GM23338 (cell line): ENCODE data around the gene SLC35B4. TPM values are rescaled to one million over a fixed set of nuclear protein-coding genes. Genes with fewer than 3 reads are reported as not detected.

ENCODE experiments used
- ATAC-seq: fragments of 200-7000 bp; cut with Tn5 transposase; 3 replicates; pipeline ENCODE4 v1.9.1; 2020
- DNase-seq: peaks from one replicate; pipeline ENCODE4 v3.0.0-alpha.2; 2015; ENCODE audit warnings: low spot score
- H2AFZ ChIP-seq: fragments of 200-600 bp; sonication (generic); 2 replicates; pipeline ENCODE4 v1.8.0; 2016; ENCODE audit warnings: antibody characterized with exemption, mild to moderate bottlenecking, moderate library complexity
- H3F3A ChIP-seq: fragments of 200-600 bp; sonication (generic); replicated peaks from 2 replicates; pipeline ENCODE4 v1.8.0; 2017; ENCODE audit warnings: antibody characterized with exemption, mixed run types, low read depth
- H3K27ac ChIP-seq: fragments of 200-600 bp; sonication (generic); 2 replicates; pipeline ENCODE4 v1.6.1; 2016; ENCODE audit warnings: low read depth
- H3K27me3 ChIP-seq: fragments of 200-600 bp; sonication (generic); 2 replicates; pipeline ENCODE4 v1.8.0; 2016; ENCODE audit warnings: mild to moderate bottlenecking, mixed run types, moderate library complexity; ENCODE audit not compliant: insufficient read depth
- H3K36me3 ChIP-seq: fragments of 200-600 bp; sonication (generic); 2 replicates; pipeline ENCODE4 v1.8.0; 2016; ENCODE audit warnings: mild to moderate bottlenecking; ENCODE audit not compliant: insufficient read depth
- H3K4me1 ChIP-seq: fragments of 200-600 bp; sonication (generic); 2 replicates; pipeline ENCODE4 v1.8.0; 2016; ENCODE audit warnings: mild to moderate bottlenecking, moderate library complexity; ENCODE audit not compliant: insufficient read depth
- H3K4me2 ChIP-seq: fragments of 200-600 bp; sonication (generic); 2 replicates; pipeline ENCODE4 v1.7.1; 2017; ENCODE audit warnings: mixed run types
- H3K4me3 ChIP-seq: fragments of 200-600 bp; sonication (generic); 2 replicates; pipeline ENCODE4 v1.6.1; 2016; ENCODE audit warnings: mixed run types
- H3K79me2 ChIP-seq: fragments of 200-600 bp; sonication (generic); replicated peaks from 2 replicates; pipeline ENCODE4 v1.8.0; 2017; ENCODE audit warnings: mild to moderate bottlenecking; ENCODE audit not compliant: insufficient read depth
- H3K9me2 ChIP-seq: fragments of 200-600 bp; sonication (generic); 2 replicates; pipeline ENCODE4 v1.8.0; 2017; ENCODE audit not compliant: insufficient read depth
- H4K20me1 ChIP-seq: fragments of 200-600 bp; sonication (generic); replicated peaks from 2 replicates; pipeline ENCODE4 v1.8.0; 2017; ENCODE audit warnings: mild to moderate bottlenecking; ENCODE audit not compliant: insufficient read depth
- H3K27ac Mint-ChIP-seq: 2 replicates; pipeline ENCODE4 v1.8.0; 2020; ENCODE audit warnings: inconsistent platforms, mild to moderate bottlenecking, moderate library complexity, mixed read lengths
- H3K27me3 Mint-ChIP-seq: 3 replicates; pipeline ENCODE4 v1.8.0; 2022; ENCODE audit warnings: low read depth, mild to moderate bottlenecking, moderate library complexity, mixed read lengths, inconsistent platforms; ENCODE audit not compliant: insufficient read depth, poor library complexity
- H3K36me3 Mint-ChIP-seq: 3 replicates; pipeline ENCODE4 v1.8.0; 2021; ENCODE audit warnings: low read depth, mild to moderate bottlenecking, inconsistent platforms, moderate library complexity, mixed read lengths
- H3K4me1 Mint-ChIP-seq: 3 replicates; pipeline ENCODE4 v1.8.0; 2020; ENCODE audit warnings: mild to moderate bottlenecking, inconsistent platforms, mixed read lengths
- H3K4me3 Mint-ChIP-seq: 3 replicates; pipeline ENCODE4 v1.8.0; 2021; ENCODE audit warnings: moderate library complexity, mild to moderate bottlenecking, inconsistent platforms, mixed read lengths
- H3K9me3 Mint-ChIP-seq: 3 replicates; pipeline ENCODE4 v1.8.0; 2020; ENCODE audit warnings: moderate library complexity, mild to moderate bottlenecking, inconsistent platforms, mixed read lengths
- CREB1 ChIP-seq: fragments of 250-450 bp; sonication (Bioruptor Pico); IDR thresholded peaks from 2 replicates; pipeline ENCODE4 v1.5.0; 2020; ENCODE audit warnings: low read depth, mild to moderate bottlenecking, moderate library complexity
- EZH2 ChIP-seq: fragments of 200-600 bp; sonication (generic); IDR thresholded peaks from one replicate; pipeline ENCODE4 v1.8.0; 2017; ENCODE audit warnings: antibody characterized with exemption, mild to moderate bottlenecking, low read depth; ENCODE audit not compliant: unreplicated experiment
- EZH2phosphoT487 ChIP-seq: fragments of 200-600 bp; sonication (generic); IDR thresholded peaks from one replicate; pipeline ENCODE4 v1.8.1; 2018; ENCODE audit warnings: antibody characterized with exemption; ENCODE audit not compliant: unreplicated experiment
- JUNB ChIP-seq: IDR thresholded peaks from one replicate; pipeline ENCODE4 v1.6.1; 2016; ENCODE audit warnings: antibody characterized with exemption; ENCODE audit not compliant: unreplicated experiment
- POLR2AphosphoS5 ChIP-seq: IDR thresholded peaks from 2 replicates; pipeline ENCODE4 v1.6.1; 2016; ENCODE audit warnings: antibody characterized with exemption, low read depth
- STAT1 ChIP-seq: IDR thresholded peaks from one replicate; pipeline ENCODE4 v1.6.1; 2016; ENCODE audit warnings: antibody characterized with exemption; ENCODE audit not compliant: unreplicated experiment
- polyA plus RNA-seq: library from polyadenylated mRNA; unstranded; fragments of >200 nt; fragmentation: Nextera tagmentation; extraction: Ambion mirVana; gene quantifications from 2 replicates; pipeline ENCODE4 v1.2.1, GENCODE V29; 2016
- total RNA-seq: library from RNA; depleted of rRNA; stranded (reverse); fragments of >200 nt; shearing (Covaris generic); gene quantifications from 2 replicates; pipeline ENCODE4 v1.2.3, GENCODE V29; 2014
- TF ChIP-seq, protein P1 (sequence below), 2 experiments: fragments of 200-600 bp in 1 of 2; sonication (generic) in 1 of 2; conservative IDR thresholded peaks; 2 replicates each; pipeline versions ENCODE4 v1.5.1 to v1.6.1; 2016 to 2017; ENCODE audit warnings: antibody characterized with exemption in 2 of 2, low read depth in 2 of 2, mild to moderate bottlenecking in 2 of 2, moderate library complexity in 1 of 2
- TF ChIP-seq, protein P2 (sequence below): IDR thresholded peaks from 2 replicates; pipeline ENCODE4 v1.6.1; 2016; ENCODE audit warnings: antibody characterized with exemption
- TF ChIP-seq, protein P3 (sequence below): IDR thresholded peaks from one replicate; pipeline ENCODE4 v1.6.1; 2018; ENCODE audit warnings: antibody characterized with exemption; ENCODE audit not compliant: unreplicated experiment

The SLC35B4 gene
- total and polyA plus RNA-seq, 2 experiments from 2014 or later = 22.6 to 29.7 TPM

DNA sequence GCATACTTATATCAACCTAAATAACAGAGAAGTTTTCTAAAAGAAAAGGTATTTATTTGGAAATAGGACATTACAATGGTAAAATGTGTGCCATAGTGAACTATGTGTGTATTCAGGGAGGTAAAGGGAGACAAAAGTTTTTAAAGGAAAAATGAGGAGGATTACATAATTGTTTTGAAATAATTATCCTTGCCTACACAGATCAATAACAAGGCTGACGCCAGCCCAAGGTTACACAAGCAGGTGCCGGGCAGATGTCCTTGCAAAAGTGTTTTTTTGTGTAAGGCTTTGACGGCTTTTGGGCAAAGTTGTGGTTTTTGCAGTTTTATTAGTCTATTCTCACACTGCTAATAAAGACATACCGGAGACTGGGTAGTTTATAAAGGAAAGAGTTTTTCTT, 22.7 kb upstream of the SLC35B4 start (continued):
- no peak for TF ChIP-seq EZH2phosphoT487
- TF ChIP-seq, protein P1, sequence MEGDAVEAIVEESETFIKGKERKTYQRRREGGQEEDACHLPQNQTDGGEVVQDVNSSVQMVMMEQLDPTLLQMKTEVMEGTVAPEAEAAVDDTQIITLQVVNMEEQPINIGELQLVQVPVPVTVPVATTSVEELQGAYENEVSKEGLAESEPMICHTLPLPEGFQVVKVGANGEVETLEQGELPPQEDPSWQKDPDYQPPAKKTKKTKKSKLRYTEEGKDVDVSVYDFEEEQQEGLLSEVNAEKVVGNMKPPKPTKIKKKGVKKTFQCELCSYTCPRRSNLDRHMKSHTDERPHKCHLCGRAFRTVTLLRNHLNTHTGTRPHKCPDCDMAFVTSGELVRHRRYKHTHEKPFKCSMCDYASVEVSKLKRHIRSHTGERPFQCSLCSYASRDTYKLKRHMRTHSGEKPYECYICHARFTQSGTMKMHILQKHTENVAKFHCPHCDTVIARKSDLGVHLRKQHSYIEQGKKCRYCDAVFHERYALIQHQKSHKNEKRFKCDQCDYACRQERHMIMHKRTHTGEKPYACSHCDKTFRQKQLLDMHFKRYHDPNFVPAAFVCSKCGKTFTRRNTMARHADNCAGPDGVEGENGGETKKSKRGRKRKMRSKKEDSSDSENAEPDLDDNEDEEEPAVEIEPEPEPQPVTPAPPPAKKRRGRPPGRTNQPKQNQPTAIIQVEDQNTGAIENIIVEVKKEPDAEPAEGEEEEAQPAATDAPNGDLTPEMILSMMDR (conservative IDR thresholded peaks at IDR 0.05; ENCODE audit: low read depth in 2 of 2) = no peak

DNA sequence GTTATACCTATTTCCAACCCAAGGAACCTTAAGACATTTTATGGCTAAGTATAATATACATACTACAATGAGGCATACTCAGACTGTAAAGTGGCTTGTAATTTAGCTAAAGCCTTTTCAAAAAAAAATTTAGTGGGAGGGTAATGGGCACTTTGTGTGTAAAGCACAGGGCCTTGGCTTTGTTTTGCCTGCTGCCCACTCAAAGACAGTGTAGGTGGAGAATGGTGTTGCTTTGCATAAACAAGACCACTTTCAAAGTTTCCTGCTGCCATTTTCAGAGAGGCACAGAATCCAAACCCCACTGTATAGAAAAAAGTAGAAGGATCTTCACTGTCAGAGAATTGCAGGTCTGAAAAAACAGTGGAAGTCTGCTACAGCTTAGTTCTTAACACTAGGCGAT, 21.2 kb upstream of the SLC35B4 start:
- Histone ChIP-seq H3K4me1 (no peaks in the 10 kb centered on the region), H3K27me3 (no peaks in the 10 kb centered on the region), H3K79me2 (no peaks in the 10 kb centered on the region), H3K9me2 (0 out of 2 replicates have a peak, but pooled peaks cover 3% of the 10 kb centered on the region), H2AFZ (no peak overlapping the region), H3K27ac (no peak overlapping the region), H3F3A (no peaks in the 10 kb centered on the region), H3K36me3 (no peaks in the 10 kb centered on the region), H3K4me2 (no peak overlapping the region), H3K4me3 (no peak overlapping the region), H4K20me1 (no peaks in the 10 kb centered on the region)
- ATAC-seq = no peak
- Mint-ChIP-seq H3K27me3 (peaks cover 7% of the 10 kb centered on the region), H3K27ac (no peak overlapping the region), H3K36me3 (peaks cover 3% of the 10 kb centered on the region; the same call in 2 of the 3 replicates), H3K4me3 (no peak overlapping the region), H3K9me3 (peaks cover 11% of the 10 kb centered on the region; the same call in 2 of the 3 replicates), H3K4me1 (no peaks in the 10 kb centered on the region)
- TF ChIP-seq JUNB (no peak), STAT1 (no peak), EZH2phosphoT487 (no peak), POLR2AphosphoS5 (no peak), EZH2 (no peak), CREB1 (CRISPR knock-in tag) (no peak)
- TF ChIP-seq, protein P2, sequence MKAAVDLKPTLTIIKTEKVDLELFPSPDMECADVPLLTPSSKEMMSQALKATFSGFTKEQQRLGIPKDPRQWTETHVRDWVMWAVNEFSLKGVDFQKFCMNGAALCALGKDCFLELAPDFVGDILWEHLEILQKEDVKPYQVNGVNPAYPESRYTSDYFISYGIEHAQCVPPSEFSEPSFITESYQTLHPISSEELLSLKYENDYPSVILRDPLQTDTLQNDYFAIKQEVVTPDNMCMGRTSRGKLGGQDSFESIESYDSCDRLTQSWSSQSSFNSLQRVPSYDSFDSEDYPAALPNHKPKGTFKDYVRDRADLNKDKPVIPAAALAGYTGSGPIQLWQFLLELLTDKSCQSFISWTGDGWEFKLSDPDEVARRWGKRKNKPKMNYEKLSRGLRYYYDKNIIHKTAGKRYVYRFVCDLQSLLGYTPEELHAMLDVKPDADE = no peak
- no peak for DNase-seq

DNA sequence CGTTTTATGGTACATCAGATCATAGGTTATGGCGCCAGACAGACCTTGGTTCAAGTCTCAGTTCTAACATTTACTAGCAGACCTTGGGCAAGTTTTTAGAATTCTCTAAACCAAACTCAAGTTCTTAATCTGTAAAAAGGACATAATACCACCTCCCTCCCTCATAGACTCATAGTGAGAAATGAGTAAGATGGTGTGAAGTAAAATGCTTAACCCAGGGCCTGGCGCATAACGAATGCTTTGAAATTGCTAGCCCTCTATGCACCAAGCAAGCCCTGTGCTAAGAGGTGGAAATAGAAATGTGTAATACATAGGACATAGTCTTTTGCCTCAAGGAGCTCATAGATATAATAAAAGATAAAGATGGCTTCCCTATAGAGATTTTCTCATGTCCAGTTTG, 17.7 kb upstream of the SLC35B4 start:
- H3K9me3 Mint-ChIP-seq = peaks cover 11% of the 10 kb centered on the region; the same call in 2 of the 3 replicates
- Histone ChIP-seq H3K27me3 (no peaks in the 10 kb centered on the region), H3F3A (no peaks in the 10 kb centered on the region), H3K27ac (no peak overlapping the region), H3K4me1 (no peaks in the 10 kb centered on the region), H3K9me2 (no peaks in the 10 kb centered on the region), H3K4me3 (no peak overlapping the region), H2AFZ (no peak overlapping the region), H3K79me2 (no peaks in the 10 kb centered on the region), H4K20me1 (no peaks in the 10 kb centered on the region), H3K36me3 (no peaks in the 10 kb centered on the region), H3K4me2 (no peak overlapping the region)
- H3K4me1 Mint-ChIP-seq = no peaks in the 10 kb centered on the region
- H3K4me3 Mint-ChIP-seq = no peak overlapping the region
- DNase-seq (no peak), ATAC-seq (no peak)
- H3K36me3 Mint-ChIP-seq = peaks cover 3% of the 10 kb centered on the region; the same call in 2 of the 3 replicates
- no peak overlapping the region for H3K27ac Mint-ChIP-seq
- TF ChIP-seq, protein P3, sequence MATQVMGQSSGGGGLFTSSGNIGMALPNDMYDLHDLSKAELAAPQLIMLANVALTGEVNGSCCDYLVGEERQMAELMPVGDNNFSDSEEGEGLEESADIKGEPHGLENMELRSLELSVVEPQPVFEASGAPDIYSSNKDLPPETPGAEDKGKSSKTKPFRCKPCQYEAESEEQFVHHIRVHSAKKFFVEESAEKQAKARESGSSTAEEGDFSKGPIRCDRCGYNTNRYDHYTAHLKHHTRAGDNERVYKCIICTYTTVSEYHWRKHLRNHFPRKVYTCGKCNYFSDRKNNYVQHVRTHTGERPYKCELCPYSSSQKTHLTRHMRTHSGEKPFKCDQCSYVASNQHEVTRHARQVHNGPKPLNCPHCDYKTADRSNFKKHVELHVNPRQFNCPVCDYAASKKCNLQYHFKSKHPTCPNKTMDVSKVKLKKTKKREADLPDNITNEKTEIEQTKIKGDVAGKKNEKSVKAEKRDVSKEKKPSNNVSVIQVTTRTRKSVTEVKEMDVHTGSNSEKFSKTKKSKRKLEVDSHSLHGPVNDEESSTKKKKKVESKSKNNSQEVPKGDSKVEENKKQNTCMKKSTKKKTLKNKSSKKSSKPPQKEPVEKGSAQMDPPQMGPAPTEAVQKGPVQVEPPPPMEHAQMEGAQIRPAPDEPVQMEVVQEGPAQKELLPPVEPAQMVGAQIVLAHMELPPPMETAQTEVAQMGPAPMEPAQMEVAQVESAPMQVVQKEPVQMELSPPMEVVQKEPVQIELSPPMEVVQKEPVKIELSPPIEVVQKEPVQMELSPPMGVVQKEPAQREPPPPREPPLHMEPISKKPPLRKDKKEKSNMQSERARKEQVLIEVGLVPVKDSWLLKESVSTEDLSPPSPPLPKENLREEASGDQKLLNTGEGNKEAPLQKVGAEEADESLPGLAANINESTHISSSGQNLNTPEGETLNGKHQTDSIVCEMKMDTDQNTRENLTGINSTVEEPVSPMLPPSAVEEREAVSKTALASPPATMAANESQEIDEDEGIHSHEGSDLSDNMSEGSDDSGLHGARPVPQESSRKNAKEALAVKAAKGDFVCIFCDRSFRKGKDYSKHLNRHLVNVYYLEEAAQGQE = no peak
- no peak for TF ChIP-seq JUNB
- no peak for TF ChIP-seq EZH2
- H3K27me3 Mint-ChIP-seq = peaks cover 2% of the 10 kb centered on the region
